RWPE1 (cell line): Measurements from ENCODE around the gene PPP3CA.

ENCODE experiments used
- CTCF ChIA-PET: fragments of 350-600 bp; sonication (Branson Sonifier 250); formaldehyde crosslinking; extraction: SDS; loops from one replicate; lab custom pipeline; 2021; lab: Yijun Ruan, JAX
- POLR2A ChIA-PET: fragments of 400-600 bp; formaldehyde crosslinking; extraction: SDS; loops from one replicate; lab custom pipeline; 2020; ENCODE audit warnings: antibody characterized with exemption; ENCODE audit not compliant: low non-redundant PET; lab: Yijun Ruan, JAX
- DNase-seq: peaks from one replicate; pipeline ENCODE4 v3.0.0; 2012; ENCODE audit warnings: low spot score
- H3K27ac ChIP-seq: fragments of 450-650 bp; 2 replicates; pipeline ENCODE4 v1.5.1; 2017
- CTCF ChIP-seq: fragments of 450-650 bp; conservative IDR thresholded peaks from 2 replicates; pipeline ENCODE4 v1.5.1; 2017; ENCODE audit warnings: low read depth, mild to moderate bottlenecking

PPP3CA gene

GRCh38 chr4:101078950-101079349 lies 268.4 kb downstream of the PPP3CA start:
- DNase-seq, result no peak
- TF ChIP-seq CTCF, result no peak
- ChIA-PET POLR2A (no interaction called here), CTCF (no interaction called here)
- H3K27ac ChIP-seq, result no peak overlapping the region

GRCh38 chr4:101076032-101076431 lies 271.3 kb downstream of the PPP3CA start:
- TF ChIP-seq CTCF, result no peak
- CTCF ChIA-PET, result no interaction called here
- no peak for DNase-seq
- H3K27ac ChIP-seq, result no peak overlapping the region
- POLR2A ChIA-PET, result no interaction called here

GRCh38 chr4:101075536-101075935 lies 271.8 kb downstream of the PPP3CA start:
- no peak for DNase-seq
- CTCF ChIA-PET, result no interaction called here
- POLR2A ChIA-PET, result no interaction called here
- no peak overlapping the region for H3K27ac ChIP-seq
- no peak for TF ChIP-seq CTCF

GRCh38 chr4:101074326-101074725 lies 273.0 kb downstream of the PPP3CA start:
- TF ChIP-seq CTCF, result no peak
- CTCF ChIA-PET, result no interaction called here
- no peak for DNase-seq
- no peak overlapping the region for H3K27ac ChIP-seq
- POLR2A ChIA-PET, result no interaction called here

- no peak overlapping the region for H3K27ac ChIP-seq
- ChIA-PET CTCF (no interaction called here), POLR2A (no interaction called here)
- TF ChIP-seq CTCF, result no peak
- DNase-seq, result no peak
These were observed 276.1 kb downstream of the PPP3CA start for GRCh38 chr4:101071241-101071640.

GRCh38 chr4:101068115-101068514 lies 279.2 kb downstream of the PPP3CA start:
- H3K27ac ChIP-seq, result no peak overlapping the region
- DNase-seq, result no peak
- POLR2A ChIA-PET, result no interaction called here
- no peak for TF ChIP-seq CTCF
- CTCF ChIA-PET, result no interaction called here

GRCh38 chr4:101067383-101067782 lies 279.9 kb downstream of the PPP3CA start:
- no peak for DNase-seq
- ChIA-PET CTCF (no interaction called here), POLR2A (no interaction called here)
- TF ChIP-seq CTCF, result no peak
- H3K27ac ChIP-seq, result no peak overlapping the region
